Fibroblast of the aortic adventitia (primary cell): ENCODE measurements around the gene KIFC1. TPM values are rescaled to one million over a fixed set of nuclear protein-coding genes. Genes with fewer than 3 reads are reported as not detected.

Experiments
- DNase-seq: peaks from one replicate; pipeline ENCODE4 v3.0.0-alpha.2; 2010; ENCODE audit warnings: low read depth
- H3K4me3 ChIP-seq: 2 replicates; pipeline ENCODE4 v1.5.1; 2011; ENCODE audit warnings: low read depth, mild to moderate bottlenecking, control low read depth, low read length, moderate library complexity
- total RNA-seq: library from RNA; depleted of rRNA; stranded (reverse); fragments of >200 nt; gene quantifications from 2 replicates; pipeline ENCODE4 v1.2.3, GENCODE V29; 2012; ENCODE audit warnings: low replicate concordance
- TF ChIP-seq, protein P1 (sequence below): IDR thresholded peaks from 2 replicates; pipeline ENCODE4 v1.5.1; 2011; ENCODE audit warnings: mild to moderate bottlenecking, low read length, control low read depth, inconsistent platforms; ENCODE audit not compliant: insufficient read depth

Gene KIFC1
- total RNA-seq, 1 donor, result 49.3 TPM

- no peak for DNase-seq
- TF ChIP-seq, protein P1, sequence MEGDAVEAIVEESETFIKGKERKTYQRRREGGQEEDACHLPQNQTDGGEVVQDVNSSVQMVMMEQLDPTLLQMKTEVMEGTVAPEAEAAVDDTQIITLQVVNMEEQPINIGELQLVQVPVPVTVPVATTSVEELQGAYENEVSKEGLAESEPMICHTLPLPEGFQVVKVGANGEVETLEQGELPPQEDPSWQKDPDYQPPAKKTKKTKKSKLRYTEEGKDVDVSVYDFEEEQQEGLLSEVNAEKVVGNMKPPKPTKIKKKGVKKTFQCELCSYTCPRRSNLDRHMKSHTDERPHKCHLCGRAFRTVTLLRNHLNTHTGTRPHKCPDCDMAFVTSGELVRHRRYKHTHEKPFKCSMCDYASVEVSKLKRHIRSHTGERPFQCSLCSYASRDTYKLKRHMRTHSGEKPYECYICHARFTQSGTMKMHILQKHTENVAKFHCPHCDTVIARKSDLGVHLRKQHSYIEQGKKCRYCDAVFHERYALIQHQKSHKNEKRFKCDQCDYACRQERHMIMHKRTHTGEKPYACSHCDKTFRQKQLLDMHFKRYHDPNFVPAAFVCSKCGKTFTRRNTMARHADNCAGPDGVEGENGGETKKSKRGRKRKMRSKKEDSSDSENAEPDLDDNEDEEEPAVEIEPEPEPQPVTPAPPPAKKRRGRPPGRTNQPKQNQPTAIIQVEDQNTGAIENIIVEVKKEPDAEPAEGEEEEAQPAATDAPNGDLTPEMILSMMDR, result no peak
These were observed 36.1 kb downstream of the KIFC1 start for GRCh38 chr6:33427585-33428223.

DNA sequence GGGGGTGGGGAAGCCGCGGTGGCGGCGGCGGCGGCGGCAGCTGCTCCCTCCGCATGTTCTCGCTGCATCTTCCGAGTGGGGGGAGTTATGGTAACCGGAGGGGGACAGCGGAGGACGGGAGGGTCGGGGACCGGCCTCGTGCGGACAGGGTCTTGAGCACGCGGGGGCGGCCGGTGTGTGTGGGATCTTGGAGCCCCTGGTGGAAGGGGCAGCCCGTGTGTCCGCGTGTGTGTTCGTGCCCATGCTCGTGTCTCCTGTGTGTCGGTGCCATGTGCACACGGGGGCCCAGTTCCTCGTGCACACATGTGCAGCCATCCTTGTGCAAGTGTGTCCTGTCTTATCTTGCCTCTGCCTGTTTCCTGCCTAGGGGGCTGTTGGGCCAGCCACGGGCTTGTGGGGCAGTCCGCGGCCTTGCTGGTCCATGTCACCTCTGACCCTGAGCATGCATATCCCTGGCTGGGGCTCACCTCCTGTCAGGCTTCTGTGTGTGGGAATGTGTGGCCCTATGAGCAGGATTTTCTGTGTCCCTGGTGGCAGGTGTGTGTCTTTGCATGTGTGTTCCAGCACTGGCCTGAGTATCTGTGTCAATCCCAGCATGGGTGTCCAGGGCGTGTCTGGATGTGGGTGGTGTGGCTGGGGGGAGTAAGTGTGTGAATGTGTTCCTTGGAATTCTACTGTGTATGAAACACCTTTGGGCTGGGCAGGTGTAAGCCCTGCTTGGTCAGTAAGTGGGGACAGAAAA lies 36.8 kb downstream of the KIFC1 start:
- TF ChIP-seq, protein P1, result peak; percentile 33
- H3K4me3 ChIP-seq, result peak overlapping the region; percentile 74
- DNase-seq, result no peak

More at GRCh38 chr6:33427585-33428223, 36.1 kb downstream of the KIFC1 start:
- H3K4me3 ChIP-seq, result peak overlapping the region; percentile 74

DNA sequence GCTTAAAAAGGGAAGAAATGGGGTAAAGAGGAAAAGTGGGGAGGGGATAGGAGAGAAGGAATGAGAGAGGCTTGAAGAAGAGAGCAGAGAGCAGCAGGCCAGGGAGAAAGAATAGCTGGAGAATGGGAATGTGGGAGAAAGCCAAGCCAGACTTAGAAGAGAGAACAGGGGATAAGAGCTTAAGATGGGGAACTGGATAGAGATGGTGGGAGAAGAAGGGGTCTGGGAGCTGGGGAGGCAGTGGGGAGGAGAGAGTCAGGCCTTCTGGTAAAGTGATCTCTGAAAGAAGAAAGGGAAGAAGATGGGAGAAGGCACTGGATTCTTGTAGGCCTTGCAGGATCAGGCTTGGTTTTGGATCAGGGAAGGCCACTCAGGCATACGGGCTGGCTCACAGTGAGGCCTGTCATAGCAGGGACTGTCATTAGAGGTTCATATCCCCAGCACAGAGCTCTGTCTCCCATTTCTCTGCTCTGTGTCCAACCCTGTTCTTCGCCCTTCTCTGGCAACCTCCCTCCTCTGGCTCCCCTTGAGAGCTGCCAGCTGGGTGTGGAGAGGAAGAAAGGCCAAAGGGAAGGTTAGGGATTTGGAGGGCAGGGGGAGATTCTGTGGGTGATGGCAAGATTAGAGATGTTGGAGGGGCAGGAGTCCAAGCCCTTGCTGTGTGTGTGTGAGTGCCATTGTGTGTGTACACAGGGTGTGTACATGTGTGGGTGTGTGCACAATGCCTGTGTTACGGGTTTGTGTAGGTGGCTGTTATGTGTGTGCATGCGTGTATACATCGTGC lies 37.5 kb downstream of the KIFC1 start:
- TF ChIP-seq, protein P1, result no peak
- H3K4me3 ChIP-seq, result peak overlapping the region; percentile 74
- DNase-seq, result no peak

GRCh38 chr6:33429750-33430052 lies 38.1 kb downstream of the KIFC1 start:
- H3K4me3 ChIP-seq, result no peak overlapping the region
- DNase-seq, result no peak
- TF ChIP-seq, protein P1, result no peak

DNA sequence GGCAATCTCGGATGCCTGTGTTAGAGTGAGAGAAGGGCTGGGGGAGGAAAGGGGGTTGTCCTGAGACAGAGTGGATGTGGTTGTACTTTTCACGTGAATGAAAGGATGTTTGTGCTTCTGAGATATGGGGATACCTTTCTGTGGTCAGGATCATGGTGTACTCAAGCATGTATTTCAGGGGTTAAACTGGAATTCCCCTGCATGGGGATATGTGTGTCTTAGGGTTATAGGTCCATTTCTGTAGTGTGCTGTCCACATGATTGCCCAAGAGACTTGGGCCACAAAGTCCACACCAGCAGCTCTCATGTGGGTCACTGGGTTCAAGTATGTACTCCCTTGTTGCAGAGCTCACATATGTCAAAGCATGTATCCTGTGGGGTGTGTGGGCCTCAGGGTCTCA lies 38.7 kb downstream of the KIFC1 start:
- no peak for DNase-seq
- no peak overlapping the region for H3K4me3 ChIP-seq
- TF ChIP-seq, protein P1, result no peak

DNA sequence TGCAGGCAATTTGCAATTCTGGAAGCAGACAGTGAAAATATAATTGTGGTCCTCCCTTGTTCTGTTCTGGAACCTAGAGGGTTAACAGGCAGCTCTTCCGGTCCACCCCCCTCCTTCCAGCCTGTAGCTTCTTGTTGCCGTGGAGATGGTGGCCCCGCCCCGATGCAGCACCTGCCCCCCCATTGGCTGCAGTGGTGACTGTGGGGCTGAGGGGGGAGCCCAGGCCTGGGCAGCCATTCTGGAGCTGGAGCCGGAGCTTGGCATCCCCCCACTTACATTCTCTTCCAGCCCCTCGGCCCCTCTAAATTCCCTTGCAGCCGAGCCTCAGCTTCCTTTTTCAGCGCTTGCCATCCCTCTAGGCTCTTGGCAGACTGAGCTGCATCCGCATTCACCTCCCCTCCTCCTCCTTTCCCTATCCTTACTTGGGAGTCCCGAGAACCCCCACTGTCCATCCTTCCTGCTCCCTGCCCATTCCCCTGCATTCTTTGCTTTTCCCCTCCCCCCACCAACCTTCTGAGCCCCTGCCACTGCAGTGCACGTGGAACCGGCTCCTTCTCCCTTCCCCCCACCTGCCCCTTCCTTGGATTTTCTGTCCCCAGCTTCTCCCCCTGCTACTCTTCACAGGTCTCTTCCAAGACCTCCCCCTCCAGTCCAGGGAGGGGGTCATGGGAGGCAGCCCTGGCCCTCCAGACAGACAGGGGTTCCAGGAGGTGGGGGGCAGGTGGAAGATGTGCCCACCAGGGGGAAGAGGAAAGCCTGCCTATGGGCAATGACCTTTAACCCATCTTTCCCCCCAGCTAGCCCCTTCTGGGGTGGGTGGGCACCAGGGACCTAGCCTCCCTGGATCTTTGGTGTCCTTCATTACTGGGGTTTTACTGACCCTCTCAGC lies 39.6 kb downstream of the KIFC1 start:
- peak; percentile 30 for DNase-seq
- H3K4me3 ChIP-seq, result no peak overlapping the region
- TF ChIP-seq, protein P1, result no peak
